T-helper 17 cell (primary cell): Measurements from ENCODE around the gene CRELD2. TPM values are rescaled to one million over a fixed set of nuclear protein-coding genes. Genes with fewer than 3 reads are reported as not detected.

Experiments used
- ATAC-seq: fragments of 150-1000 bp; cut with Tn5 transposase; 2 replicates; pipeline ENCODE4 v1.10.0; 2021; ENCODE audit warnings: mild to moderate bottlenecking, moderate library complexity
- DNase-seq, 3 donors: peaks; one replicate each; pipeline versions ENCODE4 v3.0.0 to v3.0.0-alpha.2; 2020 to 2021
- H3K9me3 ChIP-seq: one replicate; pipeline ENCODE4 v1.7.0; 2013; ENCODE audit warnings: low read length, mild to moderate bottlenecking; ENCODE audit not compliant: control insufficient read depth, poor library complexity, severe bottlenecking
- H3K27ac Mint-ChIP-seq: one replicate; pipeline ENCODE4 v1.8.0; 2022; ENCODE audit warnings: mild to moderate bottlenecking, moderate library complexity, mixed read lengths
- H3K27me3 Mint-ChIP-seq: one replicate; pipeline ENCODE4 v1.8.0; 2022; ENCODE audit warnings: mixed read lengths
- H3K36me3 Mint-ChIP-seq: one replicate; pipeline ENCODE4 v1.8.0; 2022; ENCODE audit warnings: low read depth, mixed read lengths
- H3K4me1 Mint-ChIP-seq: one replicate; pipeline ENCODE4 v1.8.0; 2022; ENCODE audit warnings: mild to moderate bottlenecking, mixed read lengths
- H3K4me3 Mint-ChIP-seq: one replicate; pipeline ENCODE4 v1.8.0; 2022; ENCODE audit warnings: mild to moderate bottlenecking, moderate library complexity, mixed read lengths
- total RNA-seq, 4 donors: library from RNA in 2 of 4; stranded (reverse) in 2 of 4; gene quantifications; one replicate each; pipeline ENCODE4 v1.2.3 and lab custom pipeline; 2022 to 2026

CRELD2 gene
- total RNA-seq, 2 donors from 2014 or later: 28.1 to 36.7 TPM

- Mint-ChIP-seq H3K27me3 (no peaks in the 10 kb centered on the region), H3K27ac (peak overlapping the region; percentile 69), H3K36me3 (no peaks in the 10 kb centered on the region), H3K4me1 (peaks cover 20% of the 10 kb centered on the region), H3K4me3 (peak overlapping the region; percentile 83)
- no peak for DNase-seq
- H3K9me3 ChIP-seq: no peaks in the 10 kb centered on the region
- ATAC-seq: no peak
Measured at GRCh38 chr22:49959782-49960158, 41.3 kb downstream of the CRELD2 start.

- no peaks in the 10 kb centered on the region for H3K36me3 Mint-ChIP-seq
- no peaks in the 10 kb centered on the region for H3K27me3 Mint-ChIP-seq
- peak within 1 kb of the TSS; percentile 93 for H3K4me3 Mint-ChIP-seq
- peak within 1 kb of the TSS; percentile 98 for H3K27ac Mint-ChIP-seq
- peaks cover 22% of the 10 kb centered on the region for H3K4me1 Mint-ChIP-seq
- DNase-seq: peak; percentile 84 to 88 (median 84)
- H3K9me3 ChIP-seq: no peaks in the 10 kb centered on the region
- ATAC-seq: peak; percentile 70
Measured at GRCh38 chr22:49960159-49961004, 41.9 kb downstream of the CRELD2 start, which contains the start of gene PIM3. TSS of gene PIM3 (plus strand) at chr22:49960772. CDS start at chr22:49960948, 176 bp downstream.

- peak overlapping the region; percentile 93 for H3K4me3 Mint-ChIP-seq
- DNase-seq (peak in 2 of 3 donors; percentile 26), ATAC-seq (no peak)
- no peaks in the 10 kb centered on the region for H3K9me3 ChIP-seq
- H3K27me3 Mint-ChIP-seq: no peaks in the 10 kb centered on the region
- H3K27ac Mint-ChIP-seq: peak overlapping the region; percentile 98
- H3K4me1 Mint-ChIP-seq: peaks cover 23% of the 10 kb centered on the region
- H3K36me3 Mint-ChIP-seq: no peaks in the 10 kb centered on the region
Measured at GRCh38 chr22:49961005-49961600, 42.7 kb downstream of the CRELD2 start.

DNA sequence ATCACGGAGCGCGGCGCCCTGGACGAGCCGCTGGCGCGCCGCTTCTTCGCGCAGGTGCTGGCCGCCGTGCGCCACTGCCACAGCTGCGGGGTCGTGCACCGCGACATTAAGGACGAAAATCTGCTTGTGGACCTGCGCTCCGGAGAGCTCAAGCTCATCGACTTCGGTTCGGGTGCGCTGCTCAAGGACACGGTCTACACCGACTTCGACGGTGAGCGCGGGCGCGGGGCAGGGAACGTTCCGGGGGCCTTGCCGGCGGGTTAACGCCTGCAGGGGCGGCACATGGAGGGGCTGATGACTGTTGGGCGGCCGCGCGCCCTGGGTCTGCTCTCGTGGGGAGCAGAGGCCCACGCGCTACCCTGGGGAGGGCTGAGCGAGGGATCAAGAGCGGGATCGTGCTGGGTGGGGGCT, 43.2 kb downstream of the CRELD2 start:
- peak overlapping the region; percentile 93 for H3K4me3 Mint-ChIP-seq
- H3K27me3 Mint-ChIP-seq: no peaks in the 10 kb centered on the region
- ATAC-seq: no peak
- no peak for DNase-seq
- H3K36me3 Mint-ChIP-seq: no peaks in the 10 kb centered on the region
- H3K9me3 ChIP-seq: no peaks in the 10 kb centered on the region
- H3K4me1 Mint-ChIP-seq: peaks cover 24% of the 10 kb centered on the region
- H3K27ac Mint-ChIP-seq: peak overlapping the region; percentile 98

- no peaks in the 10 kb centered on the region for H3K27me3 Mint-ChIP-seq
- ATAC-seq: peak; percentile 54
- H3K27ac Mint-ChIP-seq: peak overlapping the region; percentile 98
Measured at GRCh38 chr22:49962012-49962750, 43.7 kb downstream of the CRELD2 start.

GRCh38 chr22:49962751-49963646, 44.6 kb downstream of the CRELD2 start:
- no peaks in the 10 kb centered on the region for H3K36me3 Mint-ChIP-seq
- ATAC-seq: no peak
- peak in 2 of 3 donors; percentile 9 to 13 for DNase-seq
- H3K4me3 Mint-ChIP-seq: peak overlapping the region; percentile 93
- H3K9me3 ChIP-seq: no peaks in the 10 kb centered on the region
- no peaks in the 10 kb centered on the region for H3K27me3 Mint-ChIP-seq
- H3K27ac Mint-ChIP-seq: peak overlapping the region; percentile 98
- peaks cover 32% of the 10 kb centered on the region for H3K4me1 Mint-ChIP-seq

More at GRCh38 chr22:49962012-49962750, 43.7 kb downstream of the CRELD2 start:
- Mint-ChIP-seq H3K36me3 (no peaks in the 10 kb centered on the region), H3K4me3 (peak overlapping the region; percentile 93), H3K4me1 (peaks cover 25% of the 10 kb centered on the region)
- peak; percentile 77 to 91 (median 80) for DNase-seq
- no peaks in the 10 kb centered on the region for H3K9me3 ChIP-seq

GRCh38 chr22:49963647-49964026, 45.2 kb downstream of the CRELD2 start:
- Mint-ChIP-seq H3K4me3 (peak overlapping the region; percentile 93), H3K4me1 (peaks cover 33% of the 10 kb centered on the region)
- ATAC-seq: no peak

DNA sequence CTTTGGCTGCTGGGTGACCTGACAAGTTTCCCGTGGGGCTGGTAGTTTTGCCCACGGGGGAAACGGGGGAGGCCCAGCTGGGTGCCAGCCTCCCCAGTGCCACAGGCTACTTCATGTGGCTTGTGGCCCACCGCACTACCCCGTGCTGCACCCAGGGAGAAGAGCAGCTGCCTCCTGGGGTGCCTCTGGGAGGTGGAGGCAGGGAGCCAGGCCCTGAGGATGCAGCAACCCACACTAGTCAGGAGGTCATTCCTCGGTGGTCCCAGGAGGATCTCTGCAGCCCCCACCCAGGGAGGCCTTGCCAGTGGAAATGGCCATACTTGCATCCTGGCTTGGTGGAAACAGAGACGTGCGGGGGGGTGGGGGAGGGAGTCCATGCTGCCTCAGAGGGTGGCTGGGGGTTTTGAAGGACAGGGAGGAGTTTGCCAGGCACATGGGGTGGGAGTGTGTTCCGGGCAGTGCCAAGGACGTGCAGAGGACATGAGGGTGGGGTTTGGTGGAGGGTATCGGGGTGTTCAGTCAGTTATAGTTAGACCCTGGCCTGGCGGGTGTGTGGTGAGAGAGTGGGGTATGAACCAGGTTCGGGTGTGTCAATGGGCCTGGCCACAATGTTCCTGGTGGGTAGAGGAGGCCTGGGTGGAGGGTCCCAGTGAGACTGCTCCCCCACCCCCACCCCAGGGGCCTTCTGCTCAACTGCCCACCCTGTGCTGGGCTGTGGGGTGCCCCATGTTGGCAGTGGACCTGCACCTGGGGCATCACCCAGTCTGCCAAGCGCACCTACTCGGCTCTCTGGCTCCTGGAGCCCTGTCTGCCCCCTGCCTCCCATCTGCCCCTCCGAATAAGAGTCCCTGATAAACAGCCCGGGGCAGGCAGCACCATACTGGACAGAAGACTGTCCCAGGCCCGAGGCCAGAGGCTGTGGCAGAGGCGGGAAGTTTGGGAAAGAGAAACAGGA, 46.0 kb downstream of the CRELD2 start:
- H3K27me3 Mint-ChIP-seq: no peaks in the 10 kb centered on the region
- H3K4me3 Mint-ChIP-seq: peak overlapping the region; percentile 93
- DNase-seq (peak in 2 of 3 donors; percentile 23 to 40), ATAC-seq (no peak)
- H3K27ac Mint-ChIP-seq: peak overlapping the region; percentile 98
- no peaks in the 10 kb centered on the region for H3K36me3 Mint-ChIP-seq
- H3K4me1 Mint-ChIP-seq: peaks cover 28% of the 10 kb centered on the region
- H3K9me3 ChIP-seq: no peaks in the 10 kb centered on the region

More at GRCh38 chr22:49963647-49964026, 45.2 kb downstream of the CRELD2 start:
- DNase-seq: peak; percentile 5 to 9 (median 7)
- peak overlapping the region; percentile 98 for H3K27ac Mint-ChIP-seq
- no peaks in the 10 kb centered on the region for H3K27me3 Mint-ChIP-seq
- H3K36me3 Mint-ChIP-seq: no peaks in the 10 kb centered on the region
- no peaks in the 10 kb centered on the region for H3K9me3 ChIP-seq

DNA sequence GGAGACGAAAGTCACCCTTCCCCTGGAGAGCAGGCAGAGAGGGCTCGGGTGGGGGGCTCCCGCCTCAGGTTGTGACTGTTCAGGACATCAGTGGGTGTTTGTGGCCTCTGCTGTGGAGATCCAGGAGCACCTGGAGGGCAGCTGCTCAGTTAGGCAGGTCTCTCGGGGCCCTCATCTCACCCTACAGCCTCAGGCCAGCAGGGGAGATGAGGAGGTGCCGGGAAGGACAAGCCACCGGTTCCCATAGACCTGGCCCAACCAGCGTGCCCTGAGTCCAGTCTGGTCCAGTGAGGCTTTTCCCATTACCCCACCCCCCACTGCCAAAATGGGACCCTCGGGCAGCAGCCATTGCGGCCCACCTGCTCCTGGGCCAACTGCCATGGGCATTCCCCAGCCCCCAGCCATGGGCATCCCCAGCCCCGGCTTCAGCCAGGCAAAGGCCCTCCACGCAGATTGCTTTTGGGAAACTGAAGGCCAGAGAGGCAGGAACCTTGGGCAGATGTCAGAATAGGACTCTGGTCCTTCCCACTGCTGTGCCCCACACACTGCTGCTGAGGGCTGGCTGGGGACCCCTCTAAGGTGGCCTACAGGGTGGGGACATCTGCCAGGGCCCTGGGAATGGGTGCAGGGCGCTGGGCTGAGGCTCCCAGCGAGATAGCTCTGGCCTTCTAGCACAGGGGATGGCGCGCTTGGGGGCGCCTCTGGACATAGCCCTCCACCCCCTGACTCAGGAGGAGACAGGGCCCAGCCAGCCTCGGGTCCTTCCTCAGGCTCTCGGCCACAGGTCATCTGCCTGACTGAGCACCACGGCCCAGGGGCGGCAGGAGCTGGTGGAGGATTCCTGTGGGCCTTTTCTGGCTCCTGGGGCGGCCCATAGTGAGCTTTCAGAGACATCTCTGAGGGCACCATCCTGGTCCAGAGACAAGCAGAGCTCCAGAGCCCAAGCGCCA, 46.9 kb downstream of the CRELD2 start:
- peak overlapping the region; percentile 93 for H3K4me3 Mint-ChIP-seq

DNA sequence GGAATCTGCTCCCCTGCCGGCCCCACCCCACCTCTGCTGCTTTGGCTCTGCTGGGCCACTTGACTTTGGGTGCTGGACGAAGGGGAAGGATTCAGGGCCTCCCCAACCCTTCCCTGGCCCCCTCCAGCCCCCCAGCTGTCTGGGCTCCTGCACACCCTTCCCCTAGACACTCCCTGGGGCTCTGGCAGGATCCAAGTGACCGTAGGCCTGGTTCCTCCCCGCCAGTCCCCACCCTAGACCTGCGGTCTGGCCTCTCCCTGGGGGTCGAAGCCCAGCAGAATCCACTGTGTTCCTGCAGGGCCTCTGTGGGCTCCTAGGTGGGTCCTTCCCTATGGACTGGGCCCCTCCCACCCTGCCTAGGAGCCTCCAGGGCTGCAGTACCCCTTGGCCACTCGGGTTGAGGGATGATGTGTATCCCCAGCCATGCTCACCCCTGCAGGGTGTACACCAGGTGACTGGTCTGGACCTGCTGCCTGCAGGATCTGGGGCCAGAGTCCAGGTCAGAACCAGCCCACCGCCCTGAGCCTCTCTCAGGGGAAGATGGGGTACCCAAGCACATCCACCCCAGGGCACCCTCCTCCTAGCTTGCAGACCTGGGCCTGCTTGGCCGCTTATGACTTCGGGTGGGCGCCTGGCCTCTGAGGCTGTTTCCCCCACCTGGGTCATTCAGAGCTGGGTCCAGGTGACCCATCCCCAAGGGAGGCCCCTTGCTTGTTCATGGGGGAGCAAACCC, 47.8 kb downstream of the CRELD2 start:
- DNase-seq (peak in 1 of 3 donors; percentile 15), ATAC-seq (no peak)
- Mint-ChIP-seq H3K27ac (peak overlapping the region; percentile 98), H3K4me3 (peak overlapping the region; percentile 28), H3K36me3 (no peaks in the 10 kb centered on the region), H3K27me3 (no peaks in the 10 kb centered on the region), H3K4me1 (peaks cover 35% of the 10 kb centered on the region)
- H3K9me3 ChIP-seq: no peaks in the 10 kb centered on the region

More for the DNA sequence above, 46.9 kb downstream of the CRELD2 start:
- H3K36me3 Mint-ChIP-seq: no peaks in the 10 kb centered on the region
- no peak for ATAC-seq
- peak in 1 of 3 donors; percentile 11 for DNase-seq
- H3K9me3 ChIP-seq: no peaks in the 10 kb centered on the region
- no peaks in the 10 kb centered on the region for H3K27me3 Mint-ChIP-seq
- H3K27ac Mint-ChIP-seq: peak overlapping the region; percentile 98
- peaks cover 27% of the 10 kb centered on the region for H3K4me1 Mint-ChIP-seq
